Activated CD8-positive, alpha-beta T cell treated with anti-CD3 and anti-CD28 coated beads for 36 hours (primary cell): ENCODE results near the gene GNAO1. TPM values are rescaled to one million over a fixed set of nuclear protein-coding genes. Genes with fewer than 3 reads are reported as not detected.
A peak's percentile ranks its signal among the peaks of the same experiment; 100 is the strongest.

Experiments used
- ATAC-seq: fragments of 200-7000 bp; cut with Tn5 transposase; one replicate; pipeline ENCODE4 v1.10.0; 2021; ENCODE audit warnings: mild to moderate bottlenecking, moderate library complexity
- CTCF ChIA-PET: fragments of 350-600 bp; sonication (Branson Sonifier 250); formaldehyde crosslinking; loops from one replicate; lab custom pipeline; 2021; ENCODE audit warnings: antibody characterized with exemption; lab: Charles Lee
- POLR2A ChIA-PET: fragments of 350-600 bp; sonication (Branson Sonifier 250); formaldehyde crosslinking; loops from one replicate; lab custom pipeline; 2021; ENCODE audit warnings: antibody characterized with exemption; lab: Charles Lee
- DNase-seq: peaks from one replicate; pipeline ENCODE4 v3.0.0-alpha.2; 2020
- H3K27ac Mint-ChIP-seq: one replicate; pipeline ENCODE4 v1.8.0; 2021; ENCODE audit warnings: mild to moderate bottlenecking, mixed read lengths
- H3K27me3 Mint-ChIP-seq: one replicate; pipeline ENCODE4 v1.8.0; 2021; ENCODE audit warnings: mixed read lengths
- H3K36me3 Mint-ChIP-seq: one replicate; pipeline ENCODE4 v1.8.0; 2021; ENCODE audit warnings: low read depth, mixed read lengths
- H3K4me1 Mint-ChIP-seq: one replicate; pipeline ENCODE4 v1.8.0; 2021; ENCODE audit warnings: low read depth, mixed read lengths
- H3K4me3 Mint-ChIP-seq: one replicate; pipeline ENCODE4 v1.8.0; 2021; ENCODE audit warnings: mild to moderate bottlenecking, moderate library complexity, mixed read lengths
- H3K9me3 Mint-ChIP-seq: one replicate; pipeline ENCODE4 v1.8.0; 2021; ENCODE audit warnings: mixed read lengths
- CTCF ChIP-seq: fragments of 200-600 bp; IDR thresholded peaks from one replicate; pipeline ENCODE4 v1.8.0; 2022; ENCODE audit warnings: antibody characterized with exemption, mild to moderate bottlenecking
- intact Hi-C: fragments of 100-400 bp; cut with micrococcal nuclease; formaldehyde crosslinking; loops from one replicate; pipeline ENCODE4 v1.10.0; 2022
- total RNA-seq, 2 experiments: library from RNA; stranded (reverse); gene quantifications; one replicate each; pipeline ENCODE4 v1.2.3, GENCODE V29; 2021

Gene GNAO1
- total RNA-seq, 2 experiments from 2014 or later = 2.3 to 2.4 TPM

GRCh38 chr16:56275076-56275475, 83.8 kb downstream of the GNAO1 start:
- no peaks in the 10 kb centered on the region for H3K9me3 Mint-ChIP-seq
- no peak for ATAC-seq
- no peak overlapping the region for H3K4me3 Mint-ChIP-seq
- peaks cover 5% of the 10 kb centered on the region for H3K27me3 Mint-ChIP-seq
- ChIA-PET POLR2A (no interaction called here), CTCF (no interaction called here)
- TF ChIP-seq CTCF = no peak
- no peaks in the 10 kb centered on the region for H3K36me3 Mint-ChIP-seq
- no peak for DNase-seq
- H3K27ac Mint-ChIP-seq = no peak overlapping the region
- H3K4me1 Mint-ChIP-seq = peaks cover 17% of the 10 kb centered on the region
- intact Hi-C loops = no loop called here

- intact Hi-C loops = no loop called here
- Mint-ChIP-seq H3K27ac (no peak overlapping the region), H3K27me3 (peaks cover 5% of the 10 kb centered on the region), H3K4me1 (peaks cover 22% of the 10 kb centered on the region), H3K36me3 (no peaks in the 10 kb centered on the region), H3K9me3 (no peaks in the 10 kb centered on the region), H3K4me3 (no peak overlapping the region)
- TF ChIP-seq CTCF = no peak
- DNase-seq (no peak), ATAC-seq (no peak)
- POLR2A ChIA-PET = no interaction called here
- CTCF ChIA-PET = no interaction called here
Observed at GRCh38 chr16:56275801-56276200, 84.5 kb downstream of the GNAO1 start.

- no peak for TF ChIP-seq CTCF
- H3K27me3 Mint-ChIP-seq = peaks cover 5% of the 10 kb centered on the region
- no peak overlapping the region for H3K4me3 Mint-ChIP-seq
- no peak overlapping the region for H3K27ac Mint-ChIP-seq
- no peak for ATAC-seq
- no peak for DNase-seq
- ChIA-PET CTCF (no interaction called here), POLR2A (no interaction called here)
- peaks cover 22% of the 10 kb centered on the region for H3K4me1 Mint-ChIP-seq
- no peaks in the 10 kb centered on the region for H3K36me3 Mint-ChIP-seq
- H3K9me3 Mint-ChIP-seq = no peaks in the 10 kb centered on the region
- intact Hi-C loops = no loop called here
Observed at GRCh38 chr16:56277075-56277474, 85.8 kb downstream of the GNAO1 start.

- H3K36me3 Mint-ChIP-seq = no peaks in the 10 kb centered on the region
- intact Hi-C loops = no loop called here
- H3K4me3 Mint-ChIP-seq = no peak overlapping the region
- ATAC-seq (no peak), DNase-seq (no peak)
- H3K27ac Mint-ChIP-seq = no peak overlapping the region
- TF ChIP-seq CTCF = no peak
- POLR2A ChIA-PET = no interaction called here
- no peaks in the 10 kb centered on the region for H3K9me3 Mint-ChIP-seq
- CTCF ChIA-PET = interaction anchor here (1.1 to 4.1 kb wide), 5 partner anchors 12 to 128 kb away, joined by 3 to 13 read pairs (median 4); no protein-coding TSS in a partner anchor
- peaks cover 5% of the 10 kb centered on the region for H3K27me3 Mint-ChIP-seq
- peaks cover 22% of the 10 kb centered on the region for H3K4me1 Mint-ChIP-seq
Observed at GRCh38 chr16:56278196-56278855, 87.0 kb downstream of the GNAO1 start.

GRCh38 chr16:56279132-56279531, 87.8 kb downstream of the GNAO1 start:
- Mint-ChIP-seq H3K36me3 (no peaks in the 10 kb centered on the region), H3K4me1 (peaks cover 22% of the 10 kb centered on the region), H3K9me3 (no peaks in the 10 kb centered on the region), H3K27me3 (peaks cover 3% of the 10 kb centered on the region), H3K27ac (peak overlapping the region; percentile 81), H3K4me3 (no peak overlapping the region)
- POLR2A ChIA-PET = no interaction called here
- CTCF ChIA-PET = interaction anchor here (1.1 to 4.1 kb wide), 5 partner anchors 13 to 44 kb away, joined by 3 to 13 read pairs (median 4); no protein-coding TSS in a partner anchor
- ATAC-seq (peak; percentile 97), DNase-seq (peak; percentile 89)
- TF ChIP-seq CTCF = no peak
- intact Hi-C loops = no loop called here
